ENCODE measurements around the gene INPP5A. TPM values are rescaled to one million over a fixed set of nuclear protein-coding genes. Genes with fewer than 3 reads are reported as not detected.

INPP5A gene
- total and polyA plus RNA-seq, 9 of the 15 experiments (the other 6 are each of a cell fraction or from before 2014, with no cell fraction given) = 0.66 to 11.6 (median 7.7) TPM

DNA sequence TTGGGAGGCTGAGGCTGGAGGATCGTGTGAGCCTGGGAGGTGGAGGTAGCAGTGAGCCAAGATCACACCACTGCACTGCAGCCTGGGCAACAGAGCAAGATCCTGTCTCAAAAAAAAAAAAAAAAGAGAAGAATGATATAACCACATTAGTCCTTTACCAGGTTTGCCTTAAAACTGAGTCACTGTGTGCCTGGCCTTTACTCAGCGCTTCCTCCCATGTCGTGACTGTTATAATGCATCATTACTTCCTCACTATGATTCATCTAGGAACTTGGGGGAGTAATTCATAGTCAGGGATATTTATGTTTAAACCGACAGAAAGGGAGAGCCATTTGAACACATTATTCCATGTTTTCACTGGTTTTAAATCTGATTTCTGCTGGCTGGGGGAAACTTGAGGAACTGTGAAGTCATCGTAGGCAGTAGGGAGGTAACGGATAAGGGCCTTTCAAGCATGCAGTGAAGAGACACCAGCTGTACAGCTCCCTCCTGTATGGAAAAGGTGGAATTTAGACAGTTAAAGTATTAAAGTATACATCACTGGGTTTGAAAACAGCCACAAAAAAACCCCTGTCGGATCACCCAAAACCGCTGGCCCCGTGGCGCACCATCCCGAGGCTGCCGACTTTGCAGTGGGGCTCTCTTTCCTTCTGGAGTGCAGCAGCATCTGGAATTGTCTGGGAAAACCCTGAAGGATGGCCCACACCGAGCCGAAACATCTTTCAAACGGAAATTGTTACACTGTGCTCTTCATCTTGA, 128.5 kb downstream of the INPP5A start (continued):
- TF ChIP-seq, protein P1, sequence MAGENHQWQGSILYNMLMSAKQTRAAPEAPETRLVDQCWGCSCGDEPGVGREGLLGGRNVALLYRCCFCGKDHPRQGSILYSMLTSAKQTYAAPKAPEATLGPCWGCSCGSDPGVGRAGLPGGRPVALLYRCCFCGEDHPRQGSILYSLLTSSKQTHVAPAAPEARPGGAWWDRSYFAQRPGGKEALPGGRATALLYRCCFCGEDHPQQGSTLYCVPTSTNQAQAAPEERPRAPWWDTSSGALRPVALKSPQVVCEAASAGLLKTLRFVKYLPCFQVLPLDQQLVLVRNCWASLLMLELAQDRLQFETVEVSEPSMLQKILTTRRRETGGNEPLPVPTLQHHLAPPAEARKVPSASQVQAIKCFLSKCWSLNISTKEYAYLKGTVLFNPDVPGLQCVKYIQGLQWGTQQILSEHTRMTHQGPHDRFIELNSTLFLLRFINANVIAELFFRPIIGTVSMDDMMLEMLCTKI (IDR thresholded peaks at IDR 0.05; ENCODE audit: partially characterized antibody) = no peak
- TF ChIP-seq, protein P2, sequence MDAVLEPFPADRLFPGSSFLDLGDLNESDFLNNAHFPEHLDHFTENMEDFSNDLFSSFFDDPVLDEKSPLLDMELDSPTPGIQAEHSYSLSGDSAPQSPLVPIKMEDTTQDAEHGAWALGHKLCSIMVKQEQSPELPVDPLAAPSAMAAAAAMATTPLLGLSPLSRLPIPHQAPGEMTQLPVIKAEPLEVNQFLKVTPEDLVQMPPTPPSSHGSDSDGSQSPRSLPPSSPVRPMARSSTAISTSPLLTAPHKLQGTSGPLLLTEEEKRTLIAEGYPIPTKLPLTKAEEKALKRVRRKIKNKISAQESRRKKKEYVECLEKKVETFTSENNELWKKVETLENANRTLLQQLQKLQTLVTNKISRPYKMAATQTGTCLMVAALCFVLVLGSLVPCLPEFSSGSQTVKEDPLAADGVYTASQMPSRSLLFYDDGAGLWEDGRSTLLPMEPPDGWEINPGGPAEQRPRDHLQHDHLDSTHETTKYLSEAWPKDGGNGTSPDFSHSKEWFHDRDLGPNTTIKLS (IDR thresholded peaks at IDR 0.05; ENCODE audit: borderline replicate concordance, low read depth) = no peak
- peak; percentile 61; the same call in 1 of the 2 replicates for TF ChIP-seq SPI1 (IDR thresholded peaks at IDR 0.05; ENCODE audit: borderline replicate concordance, low read depth, low read length)
- no peak for TF ChIP-seq RBM14 (IDR thresholded peaks at IDR 0.05; ENCODE audit: borderline replicate concordance, insufficient read depth, low read depth, low read length)
- peak; percentile 34; the same call in 1 of the 2 replicates for TF ChIP-seq EP300 (IDR thresholded peaks at IDR 0.05; ENCODE audit: low read length)
- TF ChIP-seq ZNF134 (CRISPR knock-in tag; conservative IDR thresholded peaks at IDR 0.05) = no peak
- peak; percentile 47; the same call in 1 of the 2 replicates for TF ChIP-seq C11orf30 (IDR thresholded peaks at IDR 0.05; ENCODE audit: low read depth)
- TF ChIP-seq, protein P3, sequence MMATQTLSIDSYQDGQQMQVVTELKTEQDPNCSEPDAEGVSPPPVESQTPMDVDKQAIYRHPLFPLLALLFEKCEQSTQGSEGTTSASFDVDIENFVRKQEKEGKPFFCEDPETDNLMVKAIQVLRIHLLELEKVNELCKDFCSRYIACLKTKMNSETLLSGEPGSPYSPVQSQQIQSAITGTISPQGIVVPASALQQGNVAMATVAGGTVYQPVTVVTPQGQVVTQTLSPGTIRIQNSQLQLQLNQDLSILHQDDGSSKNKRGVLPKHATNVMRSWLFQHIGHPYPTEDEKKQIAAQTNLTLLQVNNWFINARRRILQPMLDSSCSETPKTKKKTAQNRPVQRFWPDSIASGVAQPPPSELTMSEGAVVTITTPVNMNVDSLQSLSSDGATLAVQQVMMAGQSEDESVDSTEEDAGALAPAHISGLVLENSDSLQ (IDR thresholded peaks at IDR 0.05) = 0 out of 2 replicates have a peak, but pooled peaks have one; percentile 4
- TF ChIP-seq ZNF77 (CRISPR knock-in tag; IDR thresholded peaks at IDR 0.05) = no peak
- TF ChIP-seq EP400 (IDR thresholded peaks at IDR 0.05) = no peak
- TF ChIP-seq, protein P4, sequence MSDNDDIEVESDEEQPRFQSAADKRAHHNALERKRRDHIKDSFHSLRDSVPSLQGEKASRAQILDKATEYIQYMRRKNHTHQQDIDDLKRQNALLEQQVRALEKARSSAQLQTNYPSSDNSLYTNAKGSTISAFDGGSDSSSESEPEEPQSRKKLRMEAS (CRISPR knock-in tag; IDR thresholded peaks at IDR 0.05) = no peak
- TF ChIP-seq E2F3 (CRISPR knock-in tag; IDR thresholded peaks at IDR 0.05) = no peak
- TF ChIP-seq FOXP1 (CRISPR knock-in tag; IDR thresholded peaks at IDR 0.05) = no peak
- TF ChIP-seq POLR2B (IDR thresholded peaks at IDR 0.05; ENCODE audit: low read depth, partially characterized antibody) = no peak
- TF ChIP-seq, protein P5, sequence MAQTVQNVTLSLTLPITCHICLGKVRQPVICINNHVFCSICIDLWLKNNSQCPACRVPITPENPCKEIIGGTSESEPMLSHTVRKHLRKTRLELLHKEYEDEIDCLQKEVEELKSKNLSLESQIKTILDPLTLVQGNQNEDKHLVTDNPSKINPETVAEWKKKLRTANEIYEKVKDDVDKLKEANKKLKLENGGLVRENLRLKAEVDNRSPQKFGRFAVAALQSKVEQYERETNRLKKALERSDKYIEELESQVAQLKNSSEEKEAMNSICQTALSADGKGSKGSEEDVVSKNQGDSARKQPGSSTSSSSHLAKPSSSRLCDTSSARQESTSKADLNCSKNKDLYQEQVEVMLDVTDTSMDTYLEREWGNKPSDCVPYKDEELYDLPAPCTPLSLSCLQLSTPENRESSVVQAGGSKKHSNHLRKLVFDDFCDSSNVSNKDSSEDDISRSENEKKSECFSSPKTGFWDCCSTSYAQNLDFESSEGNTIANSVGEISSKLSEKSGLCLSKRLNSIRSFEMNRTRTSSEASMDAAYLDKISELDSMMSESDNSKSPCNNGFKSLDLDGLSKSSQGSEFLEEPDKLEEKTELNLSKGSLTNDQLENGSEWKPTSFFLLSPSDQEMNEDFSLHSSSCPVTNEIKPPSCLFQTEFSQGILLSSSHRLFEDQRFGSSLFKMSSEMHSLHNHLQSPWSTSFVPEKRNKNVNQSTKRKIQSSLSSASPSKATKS (CRISPR knock-in tag; IDR thresholded peaks at IDR 0.05) = no peak
- TF ChIP-seq BCOR (IDR thresholded peaks at IDR 0.05) = 0 out of 2 replicates have a peak, but pooled peaks have one; percentile 23
- TF ChIP-seq TAF9B (IDR thresholded peaks at IDR 0.05; ENCODE audit: partially characterized antibody) = no peak
- TF ChIP-seq, protein P6, sequence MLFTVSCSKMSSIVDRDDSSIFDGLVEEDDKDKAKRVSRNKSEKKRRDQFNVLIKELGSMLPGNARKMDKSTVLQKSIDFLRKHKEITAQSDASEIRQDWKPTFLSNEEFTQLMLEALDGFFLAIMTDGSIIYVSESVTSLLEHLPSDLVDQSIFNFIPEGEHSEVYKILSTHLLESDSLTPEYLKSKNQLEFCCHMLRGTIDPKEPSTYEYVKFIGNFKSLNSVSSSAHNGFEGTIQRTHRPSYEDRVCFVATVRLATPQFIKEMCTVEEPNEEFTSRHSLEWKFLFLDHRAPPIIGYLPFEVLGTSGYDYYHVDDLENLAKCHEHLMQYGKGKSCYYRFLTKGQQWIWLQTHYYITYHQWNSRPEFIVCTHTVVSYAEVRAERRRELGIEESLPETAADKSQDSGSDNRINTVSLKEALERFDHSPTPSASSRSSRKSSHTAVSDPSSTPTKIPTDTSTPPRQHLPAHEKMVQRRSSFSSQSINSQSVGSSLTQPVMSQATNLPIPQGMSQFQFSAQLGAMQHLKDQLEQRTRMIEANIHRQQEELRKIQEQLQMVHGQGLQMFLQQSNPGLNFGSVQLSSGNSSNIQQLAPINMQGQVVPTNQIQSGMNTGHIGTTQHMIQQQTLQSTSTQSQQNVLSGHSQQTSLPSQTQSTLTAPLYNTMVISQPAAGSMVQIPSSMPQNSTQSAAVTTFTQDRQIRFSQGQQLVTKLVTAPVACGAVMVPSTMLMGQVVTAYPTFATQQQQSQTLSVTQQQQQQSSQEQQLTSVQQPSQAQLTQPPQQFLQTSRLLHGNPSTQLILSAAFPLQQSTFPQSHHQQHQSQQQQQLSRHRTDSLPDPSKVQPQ (CRISPR knock-in tag; IDR thresholded peaks at IDR 0.05; ENCODE audit: borderline replicate concordance) = no peak
- peak; percentile 95 for TF ChIP-seq ZBED1 (IDR thresholded peaks at IDR 0.05)
- TF ChIP-seq NFIX (CRISPR knock-in tag; IDR thresholded peaks at IDR 0.05; ENCODE audit: low read depth) = no peak

Measured in K562 (cell line).